ENCODE results near the gene INPP4A. TPM values are rescaled to one million over a fixed set of nuclear protein-coding genes. Genes with fewer than 3 reads are reported as not detected.
A peak's percentile ranks its signal among the peaks of the same experiment; 100 is the strongest.

INPP4A gene
- total and polyA plus RNA-seq, 10 of the 15 experiments (the other 5 are each of a cell fraction or from before 2014, with no cell fraction given), result 4.7 to 62.3 (median 36.9) TPM

DNA sequence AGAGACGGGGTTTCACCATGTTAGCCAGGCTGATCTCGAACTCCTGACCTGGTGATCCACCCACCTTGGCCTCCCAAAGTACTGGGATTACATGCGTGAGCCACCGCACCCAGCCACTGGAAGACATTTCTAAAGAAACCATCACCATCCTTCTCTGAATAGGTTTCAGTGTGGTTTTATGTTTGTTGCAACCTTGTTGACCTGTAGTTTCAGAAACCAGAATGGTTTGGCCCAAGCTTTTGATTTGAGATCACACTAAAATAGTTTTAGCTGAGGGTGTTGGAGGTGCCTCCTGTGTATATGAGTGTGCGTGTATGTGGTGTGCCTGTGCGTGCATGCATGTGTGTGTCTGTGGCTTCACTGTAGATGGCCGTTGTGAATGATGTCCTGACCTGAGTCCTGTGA, 26.2 kb downstream of the INPP4A start:
- ChIA-PET CTCF (interaction anchor here (0.6 to 3.7 kb wide), 16 partner anchors 9 to 98 kb away, joined by 3 to 20 read pairs (median 4); no protein-coding TSS in a partner anchor), SMC1A (ENCODE audit: uncharacterized antibody, unreplicated experiment) (interaction anchor here (0.8 to 28.2 kb wide), 9 partner anchors 10 to 247 kb away, joined by 3 to 816 read pairs (median 5); partner anchors contain the start of gene INPP4A), RAD21 (ENCODE audit: unreplicated experiment) (interaction anchor here (0.9 to 11.0 kb wide), 7 partner anchors 6 to 86 kb away, joined by 4 to 200 read pairs (median 32); no protein-coding TSS in a partner anchor), POLR2A (interaction anchor here (10.1 to 27.0 kb wide), 2 partner anchors 11 to 17 kb away, joined by 271 to 545 read pairs; no protein-coding TSS in a partner anchor)
- FAIRE-seq, result no peak
- H3K27me3 ChIP-seq (replicated peaks in 1 of 2; ENCODE audit: control insufficient read depth in 2 of 2, insufficient read depth in 2 of 2, low read length in 1 of 2), result no peaks in the 10 kb centered on the region; a peak in 1 of 4 replicates
- H3K4me3 ChIP-seq, result no peak overlapping the region
- H4K20me1 ChIP-seq (ENCODE audit: control insufficient read depth, insufficient read depth), result no peaks in the 10 kb centered on the region
- in situ Hi-C loops (cut with MboI) (no loop called here), intact Hi-C loops (cut with micrococcal nuclease; ENCODE audit: unreplicated experiment) (no loop called here)
- no peaks in the 10 kb centered on the region for H3K9me3 ChIP-seq (replicated peaks; ENCODE audit: control insufficient read depth, insufficient read depth, low read length)
- 45% methylated on average over 7 of the region's 7 CpGs for WGBS (ENCODE audit: insufficient coverage, insufficient replicate concordance, low lambda C conversion rate, missing lambda C conversion rate)
- no TSS peak for BruUV-seq (replicated peaks)
- H3K9ac ChIP-seq (ENCODE audit: control insufficient read depth, insufficient read depth, low read length), result peak overlapping the region; percentile 39; the same call in 1 of the 2 replicates
- H3K4me2 ChIP-seq (ENCODE audit: control insufficient read depth, insufficient read depth), result peak overlapping the region; percentile 45
- H3K36me3 ChIP-seq (ENCODE audit: control insufficient read depth in 2 of 2, insufficient read depth in 2 of 2, low read length in 1 of 2), result peaks cover 0 to 13% of the 10 kb centered on the region in 2 experiments; a peak in 2 of 4 replicates
- peaks cover 92% of the 10 kb centered on the region for H3K4me1 ChIP-seq (ENCODE audit: control insufficient read depth, insufficient read depth, low read length)
- peak; percentile 38 for ATAC-seq
- H3K79me2 ChIP-seq (ENCODE audit: control insufficient read depth, insufficient read depth, low read length), result peaks cover 87% of the 10 kb centered on the region
- H2AFZ ChIP-seq (ENCODE audit: control insufficient read depth, low read depth, low read length), result no peak overlapping the region
- DNase-seq (ENCODE audit: low read depth, low spot score), result no peak
- H3K27ac ChIP-seq (ENCODE audit: control insufficient read depth, insufficient read depth), result peak overlapping the region; percentile 88
- TF ChIP-seq SREBF1 (IDR thresholded peaks at IDR 0.05; ENCODE audit: low read length), result no peak
- no peak for TF ChIP-seq WRNIP1 (IDR thresholded peaks at IDR 0.05; ENCODE audit: borderline replicate concordance, low read depth, low read length)
- TF ChIP-seq CBFB (IDR thresholded peaks at IDR 0.05; ENCODE audit: low read depth), result 0 out of 2 replicates have a peak, but pooled peaks have one; percentile 53
- no peak for TF ChIP-seq ZNF622 (IDR thresholded peaks at IDR 0.05)
- TF ChIP-seq IKZF1 (conservative IDR thresholded peaks at IDR 0.05), result peak; percentile 76; the same call in 1 of the 2 replicates
- no peak for TF ChIP-seq SPI1 (IDR thresholded peaks at IDR 0.05; ENCODE audit: borderline replicate concordance, insufficient read depth, low read depth, low read length)
- TF ChIP-seq JUND (IDR thresholded peaks at IDR 0.05; ENCODE audit: low read depth, low read length), result no peak
- TF ChIP-seq POLR2AphosphoS5 (IDR thresholded peaks at IDR 0.05; ENCODE audit: low read length), result 0 out of 2 replicates have a peak, but pooled peaks have one; percentile 18
- TF ChIP-seq, protein P1, sequence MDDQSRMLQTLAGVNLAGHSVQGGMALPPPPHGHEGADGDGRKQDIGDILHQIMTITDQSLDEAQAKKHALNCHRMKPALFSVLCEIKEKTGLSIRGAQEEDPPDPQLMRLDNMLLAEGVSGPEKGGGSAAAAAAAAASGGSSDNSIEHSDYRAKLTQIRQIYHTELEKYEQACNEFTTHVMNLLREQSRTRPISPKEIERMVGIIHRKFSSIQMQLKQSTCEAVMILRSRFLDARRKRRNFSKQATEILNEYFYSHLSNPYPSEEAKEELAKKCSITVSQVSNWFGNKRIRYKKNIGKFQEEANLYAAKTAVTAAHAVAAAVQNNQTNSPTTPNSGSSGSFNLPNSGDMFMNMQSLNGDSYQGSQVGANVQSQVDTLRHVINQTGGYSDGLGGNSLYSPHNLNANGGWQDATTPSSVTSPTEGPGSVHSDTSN (IDR thresholded peaks at IDR 0.05; ENCODE audit: insufficient replicate concordance, low read depth, low read length), result no peak
- TF ChIP-seq TCF12 (IDR thresholded peaks at IDR 0.05; ENCODE audit: low read depth, low read length), result peak; percentile 76
- peak; percentile 64 for TF ChIP-seq ATF7 (IDR thresholded peaks at IDR 0.05; ENCODE audit: low read depth)
- TF ChIP-seq, protein P2, sequence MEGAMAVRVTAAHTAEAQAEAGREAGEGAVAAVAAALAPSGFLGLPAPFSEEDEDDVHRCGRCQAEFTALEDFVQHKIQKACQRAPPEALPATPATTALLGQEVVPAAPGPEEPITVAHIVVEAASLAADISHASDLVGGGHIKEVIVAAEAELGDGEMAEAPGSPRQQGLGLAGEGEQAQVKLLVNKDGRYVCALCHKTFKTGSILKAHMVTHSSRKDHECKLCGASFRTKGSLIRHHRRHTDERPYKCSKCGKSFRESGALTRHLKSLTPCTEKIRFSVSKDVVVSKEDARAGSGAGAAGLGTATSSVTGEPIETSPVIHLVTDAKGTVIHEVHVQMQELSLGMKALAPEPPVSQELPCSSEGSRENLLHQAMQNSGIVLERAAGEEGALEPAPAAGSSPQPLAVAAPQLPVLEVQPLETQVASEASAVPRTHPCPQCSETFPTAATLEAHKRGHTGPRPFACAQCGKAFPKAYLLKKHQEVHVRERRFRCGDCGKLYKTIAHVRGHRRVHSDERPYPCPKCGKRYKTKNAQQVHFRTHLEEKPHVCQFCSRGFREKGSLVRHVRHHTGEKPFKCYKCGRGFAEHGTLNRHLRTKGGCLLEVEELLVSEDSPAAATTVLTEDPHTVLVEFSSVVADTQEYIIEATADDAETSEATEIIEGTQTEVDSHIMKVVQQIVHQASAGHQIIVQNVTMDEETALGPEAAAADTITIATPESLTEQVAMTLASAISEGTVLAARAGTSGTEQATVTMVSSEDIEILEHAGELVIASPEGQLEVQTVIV (IDR thresholded peaks at IDR 0.05; ENCODE audit: borderline replicate concordance, partially characterized antibody), result no peak
- TF ChIP-seq FOXM1 (IDR thresholded peaks at IDR 0.05; ENCODE audit: low read depth, low read length), result no peak
- TF ChIP-seq NR2C2 (IDR thresholded peaks at IDR 0.05; ENCODE audit: borderline replicate concordance, control insufficient read depth, insufficient read length, low read depth), result no peak
- TF ChIP-seq, protein P3, sequence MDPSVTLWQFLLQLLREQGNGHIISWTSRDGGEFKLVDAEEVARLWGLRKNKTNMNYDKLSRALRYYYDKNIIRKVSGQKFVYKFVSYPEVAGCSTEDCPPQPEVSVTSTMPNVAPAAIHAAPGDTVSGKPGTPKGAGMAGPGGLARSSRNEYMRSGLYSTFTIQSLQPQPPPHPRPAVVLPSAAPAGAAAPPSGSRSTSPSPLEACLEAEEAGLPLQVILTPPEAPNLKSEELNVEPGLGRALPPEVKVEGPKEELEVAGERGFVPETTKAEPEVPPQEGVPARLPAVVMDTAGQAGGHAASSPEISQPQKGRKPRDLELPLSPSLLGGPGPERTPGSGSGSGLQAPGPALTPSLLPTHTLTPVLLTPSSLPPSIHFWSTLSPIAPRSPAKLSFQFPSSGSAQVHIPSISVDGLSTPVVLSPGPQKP (IDR thresholded peaks at IDR 0.05; ENCODE audit: low read depth, low read length), result no peak
- no peak for TF ChIP-seq BRCA1 (IDR thresholded peaks at IDR 0.05; ENCODE audit: low read depth, low read length)
- TF ChIP-seq TBL1XR1 (IDR thresholded peaks at IDR 0.05; ENCODE audit: low read depth, low read length), result no peak
- TF ChIP-seq ZNF24 (IDR thresholded peaks at IDR 0.05), result no peak

Measured in GM12878 (cell line).